Nephron (organoid): ENCODE data around the gene RFX7.

Experiments
- H3K27ac Mint-ChIP-seq, 3 experiments: 2 replicates each; pipeline ENCODE4 v1.8.0; 2020; ENCODE audit warnings: mixed read lengths in 3 of 3, mild to moderate bottlenecking in 2 of 3, moderate library complexity in 1 of 3
- H3K27me3 Mint-ChIP-seq: 2 replicates; pipeline ENCODE4 v1.8.0; 2021; ENCODE audit warnings: low read depth, mild to moderate bottlenecking, moderate library complexity, mixed read lengths
- H3K36me3 Mint-ChIP-seq: 2 replicates; pipeline ENCODE4 v1.8.0; 2020; ENCODE audit warnings: low read depth, mixed read lengths
- H3K4me1 Mint-ChIP-seq: 2 replicates; pipeline ENCODE4 v1.8.0; 2020; ENCODE audit warnings: mixed read lengths
- H3K4me3 Mint-ChIP-seq, 3 experiments: 2 replicates each; pipeline ENCODE4 v1.8.0; 2020; ENCODE audit warnings: mild to moderate bottlenecking in 3 of 3, mixed read lengths in 3 of 3, moderate library complexity in 2 of 3
- H3K9me3 Mint-ChIP-seq: 2 replicates; pipeline ENCODE4 v1.8.0; 2020; ENCODE audit warnings: mixed read lengths
- TF ChIP-seq, protein P1 (sequence below), 3 experiments: fragments of 200-600 bp; sonication (generic); IDR thresholded peaks; one replicate each; pipeline ENCODE4 v1.5.0; 2021; ENCODE audit warnings: antibody characterized with exemption in 3 of 3; ENCODE audit not compliant: unreplicated experiment in 3 of 3

The RFX7 gene

DNA sequence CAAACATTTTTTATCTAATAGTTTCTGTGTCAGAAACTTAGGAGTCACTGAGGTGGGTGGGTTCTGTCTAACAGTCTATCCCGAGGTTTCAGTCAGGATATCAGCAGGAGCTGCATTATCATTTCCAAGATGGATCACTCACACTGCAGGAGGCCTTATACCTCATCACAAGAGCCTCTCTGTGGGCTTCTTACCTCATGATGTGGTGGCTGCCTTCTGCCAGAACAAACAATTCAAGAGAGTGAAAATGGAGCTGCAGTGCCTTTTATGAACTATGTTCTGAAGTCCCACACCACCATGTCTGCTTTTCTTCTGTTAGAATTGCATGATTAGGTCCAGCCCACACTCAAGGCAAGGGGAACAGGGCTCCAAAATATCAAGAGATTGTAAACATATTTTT is 27.9 kb downstream of the RFX7 start:
- Mint-ChIP-seq H3K4me3 (no peak overlapping the region), H3K27ac (no peak overlapping the region), H3K4me1 (no peaks in the 10 kb centered on the region), H3K9me3 (peaks cover 65% of the 10 kb centered on the region), H3K27me3 (no peaks in the 10 kb centered on the region), H3K36me3 (peaks cover 83% of the 10 kb centered on the region)
- TF ChIP-seq, protein P1, sequence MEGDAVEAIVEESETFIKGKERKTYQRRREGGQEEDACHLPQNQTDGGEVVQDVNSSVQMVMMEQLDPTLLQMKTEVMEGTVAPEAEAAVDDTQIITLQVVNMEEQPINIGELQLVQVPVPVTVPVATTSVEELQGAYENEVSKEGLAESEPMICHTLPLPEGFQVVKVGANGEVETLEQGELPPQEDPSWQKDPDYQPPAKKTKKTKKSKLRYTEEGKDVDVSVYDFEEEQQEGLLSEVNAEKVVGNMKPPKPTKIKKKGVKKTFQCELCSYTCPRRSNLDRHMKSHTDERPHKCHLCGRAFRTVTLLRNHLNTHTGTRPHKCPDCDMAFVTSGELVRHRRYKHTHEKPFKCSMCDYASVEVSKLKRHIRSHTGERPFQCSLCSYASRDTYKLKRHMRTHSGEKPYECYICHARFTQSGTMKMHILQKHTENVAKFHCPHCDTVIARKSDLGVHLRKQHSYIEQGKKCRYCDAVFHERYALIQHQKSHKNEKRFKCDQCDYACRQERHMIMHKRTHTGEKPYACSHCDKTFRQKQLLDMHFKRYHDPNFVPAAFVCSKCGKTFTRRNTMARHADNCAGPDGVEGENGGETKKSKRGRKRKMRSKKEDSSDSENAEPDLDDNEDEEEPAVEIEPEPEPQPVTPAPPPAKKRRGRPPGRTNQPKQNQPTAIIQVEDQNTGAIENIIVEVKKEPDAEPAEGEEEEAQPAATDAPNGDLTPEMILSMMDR (IDR thresholded peaks at IDR 0.05; ENCODE audit: unreplicated experiment in 3 of 3) = no peak

DNA sequence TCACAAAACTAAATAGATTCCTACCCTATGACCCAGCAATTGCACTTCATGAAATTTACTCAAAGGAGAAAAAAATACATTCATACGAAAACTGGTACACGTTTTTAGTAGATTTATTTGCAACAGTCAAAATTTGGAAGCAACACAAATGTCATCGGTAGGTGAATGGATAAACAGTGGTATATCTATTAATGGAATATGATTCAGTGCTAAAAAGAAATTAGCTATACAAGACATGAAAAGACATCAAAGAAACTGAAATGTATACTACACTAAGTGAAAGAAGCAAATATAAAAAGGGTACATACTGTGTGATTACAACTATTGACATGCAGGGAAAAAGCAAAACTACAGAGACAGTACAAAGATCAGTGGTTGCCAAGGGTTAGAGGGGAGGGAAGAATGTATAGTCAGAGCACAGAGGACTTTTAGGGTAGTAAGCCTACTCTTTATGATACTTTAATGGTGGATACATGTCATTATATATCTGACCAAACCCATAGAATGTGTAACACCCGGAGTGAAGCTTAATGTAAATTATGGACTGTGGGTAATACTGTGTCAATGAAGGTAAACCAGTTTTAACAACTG is 31.6 kb downstream of the RFX7 start:
- Mint-ChIP-seq H3K4me3 (no peak overlapping the region), H3K27me3 (no peaks in the 10 kb centered on the region), H3K9me3 (peaks cover 65% of the 10 kb centered on the region), H3K27ac (no peak overlapping the region), H3K36me3 (peaks cover 90% of the 10 kb centered on the region), H3K4me1 (no peaks in the 10 kb centered on the region)
- TF ChIP-seq, protein P1 (IDR thresholded peaks at IDR 0.05; ENCODE audit: unreplicated experiment in 3 of 3) = no peak

DNA sequence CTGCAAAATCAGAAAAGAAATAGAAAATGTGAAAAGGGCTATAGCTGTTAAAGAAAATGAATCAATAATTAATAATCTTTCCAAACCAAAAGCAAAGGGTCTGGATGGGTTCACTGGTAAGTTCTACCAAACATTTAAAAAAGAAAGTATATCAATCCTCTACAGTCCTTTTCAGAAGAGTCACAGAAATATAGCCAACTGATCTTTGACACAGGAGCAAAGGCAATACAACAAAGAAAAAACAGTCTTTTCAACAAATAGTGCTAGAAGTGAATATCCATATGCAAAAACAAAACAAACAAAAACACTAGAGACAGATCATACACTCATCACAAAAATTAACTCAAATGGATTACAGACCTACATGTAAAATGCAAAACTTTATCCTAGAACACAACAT is 32.6 kb downstream of the RFX7 start:
- TF ChIP-seq, protein P1 (IDR thresholded peaks at IDR 0.05; ENCODE audit: unreplicated experiment in 3 of 3) = no peak
- Mint-ChIP-seq H3K27me3 (no peaks in the 10 kb centered on the region), H3K4me3 (no peak overlapping the region), H3K9me3 (peaks cover 66% of the 10 kb centered on the region), H3K27ac (no peak overlapping the region), H3K36me3 (peaks cover 92% of the 10 kb centered on the region), H3K4me1 (no peaks in the 10 kb centered on the region)

DNA sequence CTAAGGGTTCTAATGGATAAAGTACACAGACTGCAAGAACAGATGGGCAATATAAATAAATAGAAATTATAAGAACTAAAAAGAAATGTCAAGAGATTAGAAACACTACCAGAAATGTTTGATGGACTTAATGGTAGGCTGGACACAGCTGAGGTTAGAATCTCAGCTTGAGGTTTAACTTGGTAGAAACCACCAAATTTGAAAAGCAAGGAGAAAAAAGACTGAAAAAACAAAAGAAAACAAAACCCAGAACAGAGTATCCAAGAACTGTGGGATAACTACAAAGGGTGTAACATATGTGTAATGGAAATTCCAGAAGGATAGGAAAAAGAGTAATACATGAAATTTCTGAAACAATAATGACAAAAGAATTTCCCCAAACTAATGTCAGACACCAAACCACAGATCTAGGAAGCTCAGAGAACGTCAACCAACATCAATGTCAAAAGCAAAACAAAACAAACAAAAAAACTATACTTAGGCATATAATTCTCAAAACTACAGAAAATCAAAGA is 35.0 kb downstream of the RFX7 start:
- Mint-ChIP-seq H3K4me1 (no peaks in the 10 kb centered on the region), H3K27ac (no peak overlapping the region), H3K36me3 (peaks cover 88% of the 10 kb centered on the region), H3K4me3 (no peak overlapping the region), H3K27me3 (no peaks in the 10 kb centered on the region), H3K9me3 (peaks cover 59% of the 10 kb centered on the region)
- TF ChIP-seq, protein P1 (IDR thresholded peaks at IDR 0.05; ENCODE audit: unreplicated experiment in 3 of 3) = no peak

DNA sequence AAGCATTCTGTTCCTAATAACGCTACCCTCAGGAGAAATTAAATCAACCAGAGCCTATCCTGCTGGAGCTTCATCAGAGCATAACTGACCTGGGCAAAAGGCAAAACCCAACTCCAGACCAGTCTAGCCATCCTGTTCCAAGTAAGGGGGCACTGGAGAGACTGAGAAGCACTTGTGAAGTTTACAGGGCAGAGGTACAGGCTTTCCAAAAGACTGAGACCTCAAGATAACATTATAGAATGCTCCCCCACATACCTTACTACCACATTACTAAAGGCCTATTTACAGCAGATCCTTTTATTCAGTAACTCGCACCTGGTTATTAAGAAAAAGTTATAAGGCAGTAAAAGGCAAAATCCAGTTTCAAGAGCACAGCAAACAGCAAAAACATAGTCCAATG is 35.5 kb downstream of the RFX7 start:
- TF ChIP-seq, protein P1 (IDR thresholded peaks at IDR 0.05; ENCODE audit: unreplicated experiment in 3 of 3) = no peak
- Mint-ChIP-seq H3K9me3 (peaks cover 55% of the 10 kb centered on the region), H3K27ac (no peak overlapping the region), H3K36me3 (peaks cover 83% of the 10 kb centered on the region), H3K4me3 (no peak overlapping the region), H3K27me3 (no peaks in the 10 kb centered on the region), H3K4me1 (no peaks in the 10 kb centered on the region)

DNA sequence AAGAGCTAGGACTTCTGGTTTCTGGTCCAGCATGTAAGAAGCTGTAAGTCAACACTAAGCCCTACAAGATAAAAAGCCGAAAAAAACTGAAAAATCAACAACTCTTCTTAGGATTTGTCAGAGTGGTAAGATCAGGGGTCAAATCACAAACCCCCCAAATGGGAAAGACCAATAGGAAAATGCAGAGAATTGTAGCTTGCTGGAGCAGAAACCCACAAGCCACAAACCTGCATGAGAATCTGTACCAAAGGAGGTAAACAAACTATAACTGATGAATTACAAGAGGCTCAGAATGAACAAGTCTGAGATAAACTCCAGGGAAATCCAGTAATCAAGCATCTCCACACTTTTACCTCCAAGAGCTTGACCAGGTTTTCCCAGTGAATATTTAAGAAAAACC is 36.0 kb downstream of the RFX7 start:
- Mint-ChIP-seq H3K9me3 (peaks cover 54% of the 10 kb centered on the region), H3K36me3 (peaks cover 83% of the 10 kb centered on the region), H3K27ac (no peak overlapping the region), H3K4me3 (no peak overlapping the region), H3K4me1 (no peaks in the 10 kb centered on the region), H3K27me3 (no peaks in the 10 kb centered on the region)
- TF ChIP-seq, protein P1 (IDR thresholded peaks at IDR 0.05; ENCODE audit: unreplicated experiment in 3 of 3) = no peak
